HCT116 (cell line): ENCODE measurements around the gene SLTM. TPM values are rescaled to one million over a fixed set of nuclear protein-coding genes. Genes with fewer than 3 reads are reported as not detected.

Source experiments
- ATAC-seq: fragments of 200-7000 bp; cut with Tn5 transposase; 2 replicates; pipeline ENCODE4 v1.9.1; 2020; ENCODE audit warnings: mild to moderate bottlenecking, moderate library complexity
- BruUV-seq: library from RNA; stranded (reverse); fragments of 400-500 nt; replicated peaks from 2 replicates; lab custom pipeline; 2021; lab: Mats Ljungman, UMichigan
- CTCF ChIA-PET: fragments of 300-600 bp; sonication (Branson Sonifier 250); formaldehyde crosslinking; loops from one replicate; lab custom pipeline; 2021; ENCODE audit warnings: antibody characterized with exemption; lab: Charles Lee
- POLR2A ChIA-PET: fragments of 300-600, 350-600 bp; sonication (Branson Sonifier 250); formaldehyde crosslinking; loops from one replicate; lab custom pipeline; 2021; ENCODE audit warnings: antibody characterized with exemption; lab: Charles Lee
- RAD21 ChIA-PET, 2 experiments: fragments of 300-600 bp; sonication (Branson Sonifier 250); formaldehyde crosslinking; loops; one replicate each; lab custom pipeline; 2023; ENCODE audit warnings: low total read pairs in 2 of 2; ENCODE audit not compliant: uncharacterized antibody in 2 of 2, unreplicated experiment in 2 of 2, low non-redundant PET in 1 of 2; lab: Charles Lee
- DNase-seq: peaks from one replicate; pipeline ENCODE4 v3.0.0-alpha.2; 2010; ENCODE audit warnings: low read depth, low spot score
- H2AFZ ChIP-seq: fragments of 200-600 bp; shearing (Covaris generic), sonication (generic); 2 replicates; pipeline ENCODE4 v1.6.1; 2017; ENCODE audit warnings: low read depth, mixed run types, mixed read lengths, antibody characterized with exemption, low read length; ENCODE audit not compliant: poor library complexity, severe bottlenecking
- H3K27ac ChIP-seq: 2 replicates; pipeline ENCODE4 v1.5.1; 2012; ENCODE audit warnings: low read depth, low read length
- H3K27me3 ChIP-seq: fragments of 200-600 bp; sonication (generic); 2 replicates; pipeline ENCODE4 v1.6.1; 2016; ENCODE audit warnings: mixed run types, low read length, mixed read lengths; ENCODE audit not compliant: insufficient read depth
- H3K36me3 ChIP-seq, 2 experiments: fragments of 200-500 bp in 1 of 2; fragments of 200-600 bp in 1 of 2; sonication (Bioruptor generic) in 1 of 2; sonication (generic) in 1 of 2; 2 replicates each; pipeline versions ENCODE4 v1.5.1 to v1.6.1; 2014 to 2016; ENCODE audit warnings: low read length in 2 of 2, inconsistent platforms in 1 of 2, mixed read lengths in 1 of 2, mixed run types in 1 of 2; ENCODE audit not compliant: insufficient read depth in 2 of 2, control insufficient read depth in 1 of 2
- H3K4me1 ChIP-seq, 2 experiments: fragments of 200-600 bp in 1 of 2; sonication (generic) in 1 of 2; 2 replicates each; pipeline versions ENCODE4 v1.5.1 to v1.6.1; 2012 to 2017; ENCODE audit warnings: low read length in 2 of 2, inconsistent platforms in 1 of 2, mild to moderate bottlenecking in 1 of 2, mixed read lengths in 1 of 2, mixed run types in 1 of 2, moderate library complexity in 1 of 2; ENCODE audit not compliant: insufficient read depth in 2 of 2, control insufficient read depth in 1 of 2
- H3K4me2 ChIP-seq: fragments of 200-600 bp; sonication (generic); 2 replicates; pipeline ENCODE4 v1.6.1; 2017; ENCODE audit warnings: mixed run types, low read length, mixed read lengths
- H3K4me3 ChIP-seq, 2 experiments: fragments of 200-600 bp in 1 of 2; sonication (generic) in 1 of 2; replicated peaks in 1 of 2; 2 replicates each; pipeline ENCODE4 v1.5.1; 2011 to 2016; ENCODE audit warnings: low read length in 2 of 2, control low read depth in 1 of 2, low read depth in 1 of 2, mild to moderate bottlenecking in 1 of 2, mixed read lengths in 1 of 2, mixed run types in 1 of 2
- H3K79me2 ChIP-seq: fragments of 200-600 bp; sonication (generic); 2 replicates; pipeline ENCODE4 v1.6.1; 2017; ENCODE audit warnings: mild to moderate bottlenecking, mixed run types, low read length, moderate library complexity, mixed read lengths; ENCODE audit not compliant: insufficient read depth
- H3K9ac ChIP-seq: fragments of 200-600 bp; sonication (generic); 2 replicates; pipeline ENCODE4 v1.6.1; 2016; ENCODE audit warnings: low read length, mixed read lengths
- H3K9me2 ChIP-seq: fragments of 200-600 bp; sonication (generic), shearing (Covaris generic); 2 replicates; pipeline ENCODE4 v1.6.1; 2017; ENCODE audit warnings: mixed run types, mild to moderate bottlenecking, moderate library complexity; ENCODE audit not compliant: insufficient read depth
- H3K9me3 ChIP-seq, 2 experiments: fragments of 200-500 bp in 1 of 2; fragments of 200-600 bp in 1 of 2; sonication (Bioruptor generic) in 1 of 2; sonication (generic) in 1 of 2; 2 replicates each; pipeline ENCODE4 v1.6.1; 2014 to 2017; ENCODE audit warnings: low read length in 2 of 2, mixed read lengths in 2 of 2, inconsistent platforms in 1 of 2, low read depth in 1 of 2, mild to moderate bottlenecking in 1 of 2, mixed run types in 1 of 2, moderate library complexity in 1 of 2; ENCODE audit not compliant: control insufficient read depth in 1 of 2, insufficient read depth in 1 of 2
- H4K20me1 ChIP-seq: fragments of 200-600 bp; sonication (generic), shearing (Covaris generic); 2 replicates; pipeline ENCODE4 v1.6.1; 2017; ENCODE audit warnings: mixed run types, mild to moderate bottlenecking, moderate library complexity; ENCODE audit not compliant: insufficient read depth
- ATF3 ChIP-seq: IDR thresholded peaks from 2 replicates; pipeline ENCODE4 v1.6.1; 2012
- FOSL1 ChIP-seq: IDR thresholded peaks from 2 replicates; pipeline ENCODE4 v1.6.1; 2012; ENCODE audit warnings: low read depth
- POLR2AphosphoS5 ChIP-seq: IDR thresholded peaks from 2 replicates; pipeline ENCODE4 v1.6.1; 2011; ENCODE audit warnings: mild to moderate bottlenecking, low read depth, low read length, moderate library complexity
- REST ChIP-seq: IDR thresholded peaks from 2 replicates; pipeline ENCODE4 v1.6.1; 2012; ENCODE audit warnings: low read depth
- SRF ChIP-seq: IDR thresholded peaks from 2 replicates; pipeline ENCODE4 v1.6.1; 2012; ENCODE audit warnings: low read depth
- TCF7L2 ChIP-seq: IDR thresholded peaks from 2 replicates; pipeline ENCODE4 v1.7.0; 2011; ENCODE audit warnings: borderline replicate concordance, inconsistent platforms; ENCODE audit not compliant: insufficient read depth, insufficient read length; ENCODE audit errors: extremely low read depth
- intact Hi-C: fragments of 100-400 bp; cut with micrococcal nuclease; formaldehyde crosslinking; loops from 2 replicates; pipeline ENCODE4 v1.10.0; 2022
- total RNA-seq: library from RNA; stranded (reverse); gene quantifications from one replicate; pipeline ENCODE4 v1.2.1, GENCODE V29; 2021; ENCODE audit not compliant: unreplicated experiment

The SLTM gene
- total RNA-seq, 1 experiment from 2014 or later: 88.7 TPM

GRCh38 chr15:58865425-58865880, 68.0 kb downstream of the SLTM start:
- Histone ChIP-seq H3K27ac (peak overlapping the region; percentile 43), H3K36me3 (no peaks in the 10 kb centered on the region), H3K9me3 (no peaks in the 10 kb centered on the region), H3K4me1 (peaks cover 5 to 18% of the 10 kb centered on the region in 2 experiments; a peak in 3 of 4 replicates), H3K9me2 (no peaks in the 10 kb centered on the region), H3K4me2 (peak overlapping the region; percentile 62; the same call in 1 of the 2 replicates), H3K27me3 (no peaks in the 10 kb centered on the region), H3K79me2 (no peaks in the 10 kb centered on the region), H3K9ac (no peak overlapping the region), H4K20me1 (no peaks in the 10 kb centered on the region), H2AFZ (no peak overlapping the region), H3K4me3 (no peak overlapping the region)
- DNase-seq: no peak
- ATAC-seq: no peak
- RAD21 ChIA-PET: no interaction called here
- POLR2A ChIA-PET: no interaction called here
- CTCF ChIA-PET: interaction anchor here (1.3 kb wide), 1 partner anchor 25 kb away, joined by 5 read pairs; no protein-coding TSS in a partner anchor
- TF ChIP-seq ATF3 (no peak), TCF7L2 (no peak), REST (no peak), SRF (no peak), POLR2AphosphoS5 (no peak), FOSL1 (no peak)
- intact Hi-C loops: no loop called here
- BruUV-seq: no TSS peak
